T-helper 17 cell (primary cell): Measurements from ENCODE around the gene MGST3. TPM values are rescaled to one million over a fixed set of nuclear protein-coding genes. Genes with fewer than 3 reads are reported as not detected.
A peak's percentile ranks its signal among the peaks of the same experiment; 100 is the strongest.
"Not testable (repeated sequence)": the region's sequence is repeated elsewhere in the genome, so short reads cannot be mapped to it uniquely, and the experiment has no call there.

ENCODE experiments used
- ATAC-seq: fragments of 150-1000 bp; cut with Tn5 transposase; 2 replicates; pipeline ENCODE4 v1.10.0; 2021; ENCODE audit warnings: mild to moderate bottlenecking, moderate library complexity
- DNase-seq, 3 donors: peaks; one replicate each; pipeline versions ENCODE4 v3.0.0 to v3.0.0-alpha.2; 2020 to 2021
- H3K9me3 ChIP-seq: one replicate; pipeline ENCODE4 v1.7.0; 2013; ENCODE audit warnings: low read length, mild to moderate bottlenecking; ENCODE audit not compliant: control insufficient read depth, poor library complexity, severe bottlenecking
- H3K27ac Mint-ChIP-seq: one replicate; pipeline ENCODE4 v1.8.0; 2022; ENCODE audit warnings: mild to moderate bottlenecking, moderate library complexity, mixed read lengths
- H3K27me3 Mint-ChIP-seq: one replicate; pipeline ENCODE4 v1.8.0; 2022; ENCODE audit warnings: mixed read lengths
- H3K36me3 Mint-ChIP-seq: one replicate; pipeline ENCODE4 v1.8.0; 2022; ENCODE audit warnings: low read depth, mixed read lengths
- H3K4me1 Mint-ChIP-seq: one replicate; pipeline ENCODE4 v1.8.0; 2022; ENCODE audit warnings: mild to moderate bottlenecking, mixed read lengths
- H3K4me3 Mint-ChIP-seq: one replicate; pipeline ENCODE4 v1.8.0; 2022; ENCODE audit warnings: mild to moderate bottlenecking, moderate library complexity, mixed read lengths
- total RNA-seq, 4 donors: library from RNA in 2 of 4; stranded (reverse) in 2 of 4; gene quantifications; one replicate each; pipeline ENCODE4 v1.2.3 and lab custom pipeline; 2022 to 2026

The MGST3 gene
- total RNA-seq, 2 donors from 2014 or later = 27.2 to 42.1 TPM

- Mint-ChIP-seq H3K27ac (no peak overlapping the region), H3K36me3 (no peaks in the 10 kb centered on the region), H3K4me3 (peak overlapping the region; percentile 25), H3K27me3 (no peaks in the 10 kb centered on the region), H3K4me1 (peaks cover 24% of the 10 kb centered on the region)
- no peaks in the 10 kb centered on the region for H3K9me3 ChIP-seq
- ATAC-seq = no peak
- DNase-seq = no peak
These were observed 68.5 kb downstream of the MGST3 start for GRCh38 chr1:165699577-165699976.

GRCh38 chr1:165701922-165702321 lies 70.9 kb downstream of the MGST3 start:
- H3K36me3 Mint-ChIP-seq, H3K4me3 Mint-ChIP-seq, ATAC-seq, H3K27ac Mint-ChIP-seq, H3K9me3 ChIP-seq, DNase-seq: not testable (repeated sequence)
- Mint-ChIP-seq H3K4me1 (peaks cover 17% of the 10 kb centered on the region), H3K27me3 (peaks cover 11% of the 10 kb centered on the region)

- Mint-ChIP-seq H3K4me3 (no peak overlapping the region), H3K27ac (no peak overlapping the region), H3K36me3 (peaks cover 6% of the 10 kb centered on the region), H3K4me1 (peaks cover 7% of the 10 kb centered on the region), H3K27me3 (peaks cover 19% of the 10 kb centered on the region)
- H3K9me3 ChIP-seq = no peaks in the 10 kb centered on the region
- DNase-seq (no peak), ATAC-seq (no peak)
These were observed 72.6 kb downstream of the MGST3 start for GRCh38 chr1:165703648-165704047.

Other genes starting within 250 kb of the MGST3 start
- not detected for gene RXRG, start 186.1 kb upstream of the MGST3 start, total RNA-seq
- gene LRRC52, start 87.2 kb upstream of the MGST3 start, total RNA-seq = not detected
- 10 to 100 TPM; 33.9 to 37.0 TPM for gene ALDH9A1, start 67.3 kb downstream of the MGST3 start, total RNA-seq
- gene TMCO1, start 137.6 kb downstream of the MGST3 start, total RNA-seq = 10 to 100 TPM; 33.4 to 37.8 TPM
- 1 to 10 TPM; 3.3 to 5.6 TPM for gene UCK2, start 196.4 kb downstream of the MGST3 start, total RNA-seq